ENCODE data around the gene SLC12A6. TPM values are rescaled to one million over a fixed set of nuclear protein-coding genes. Genes with fewer than 3 reads are reported as not detected.
"Not testable (repeated sequence)": the region's sequence is repeated elsewhere in the genome, so short reads cannot be mapped to it uniquely, and the experiment has no call there.

Gene SLC12A6
- 16.6 and 17.0 TPM in 2 replicates for total RNA-seq

GRCh38 chr15:34337557-34338306 is at the start of gene SLC12A6:
Gene SLC12A6 (minus strand): TSS chr15:34337781. CDS start chr15:34336680, 1,101 bp downstream.
- peak within 1 kb of the TSS; percentile 95 for H3K27ac Mint-ChIP-seq
- DNase-seq (ENCODE audit: low spot score), result peak; percentile 88
- H3K27me3 Mint-ChIP-seq (ENCODE audit: low read depth), result no peaks in the 10 kb centered on the region
- no peaks in the 10 kb centered on the region for H3K9me3 Mint-ChIP-seq
- peak within 1 kb of the TSS; percentile 98 for H3K4me3 Mint-ChIP-seq (ENCODE audit: low read depth)
- peaks cover 56% of the 10 kb centered on the region for H3K4me1 Mint-ChIP-seq (ENCODE audit: low read depth)
- intact Hi-C loops (cut with micrococcal nuclease), result loop anchor here (10.0 kb wide), 1 partner anchor 247 kb away; the partner anchor contains the start of gene GOLGA8B
- H3K36me3 Mint-ChIP-seq (ENCODE audit: low read depth), result peaks cover 34% of the 10 kb centered on the region

GRCh38 chr15:34381829-34382521 is 44.4 kb upstream of the SLC12A6 start:
- H3K4me1 Mint-ChIP-seq (ENCODE audit: low read depth); DNase-seq (ENCODE audit: low spot score); H3K36me3 Mint-ChIP-seq (ENCODE audit: low read depth); intact Hi-C loops (cut with micrococcal nuclease); H3K27me3 Mint-ChIP-seq (ENCODE audit: low read depth); H3K27ac Mint-ChIP-seq; H3K4me3 Mint-ChIP-seq (ENCODE audit: low read depth); H3K9me3 Mint-ChIP-seq: not testable (repeated sequence)

GRCh38 chr15:34380491-34380890 is 42.9 kb upstream of the SLC12A6 start:
- H3K27me3 Mint-ChIP-seq (ENCODE audit: low read depth); H3K36me3 Mint-ChIP-seq (ENCODE audit: low read depth); H3K4me3 Mint-ChIP-seq (ENCODE audit: low read depth); H3K9me3 Mint-ChIP-seq; H3K4me1 Mint-ChIP-seq (ENCODE audit: low read depth); DNase-seq (ENCODE audit: low spot score); H3K27ac Mint-ChIP-seq; intact Hi-C loops (cut with micrococcal nuclease): not testable (repeated sequence)

- intact Hi-C loops (cut with micrococcal nuclease), result no loop called here
- H3K27me3 Mint-ChIP-seq (ENCODE audit: low read depth), result no peaks in the 10 kb centered on the region
These were observed 39.3 kb upstream of the SLC12A6 start for GRCh38 chr15:34376856-34377255.

GRCh38 chr15:34375541-34375940 is 38.0 kb upstream of the SLC12A6 start:
- H3K36me3 Mint-ChIP-seq (ENCODE audit: low read depth); H3K27ac Mint-ChIP-seq; H3K4me3 Mint-ChIP-seq (ENCODE audit: low read depth); H3K4me1 Mint-ChIP-seq (ENCODE audit: low read depth); H3K9me3 Mint-ChIP-seq; DNase-seq (ENCODE audit: low spot score); intact Hi-C loops (cut with micrococcal nuclease); H3K27me3 Mint-ChIP-seq (ENCODE audit: low read depth): not testable (repeated sequence)

More at GRCh38 chr15:34376856-34377255, 39.3 kb upstream of the SLC12A6 start:
- Mint-ChIP-seq H3K36me3 (ENCODE audit: low read depth) (peaks cover 7% of the 10 kb centered on the region), H3K4me1 (ENCODE audit: low read depth) (no peaks in the 10 kb centered on the region), H3K9me3 (no peaks in the 10 kb centered on the region), H3K27ac (no peak overlapping the region), H3K4me3 (ENCODE audit: low read depth) (no peak overlapping the region)
- DNase-seq (ENCODE audit: low spot score), result no peak

- Mint-ChIP-seq H3K4me1 (ENCODE audit: low read depth) (peaks cover 4% of the 10 kb centered on the region), H3K9me3 (no peaks in the 10 kb centered on the region), H3K27ac (no peak overlapping the region), H3K27me3 (ENCODE audit: low read depth) (no peaks in the 10 kb centered on the region), H3K36me3 (ENCODE audit: low read depth) (peaks cover 3% of the 10 kb centered on the region), H3K4me3 (ENCODE audit: low read depth) (no peak overlapping the region)
- intact Hi-C loops (cut with micrococcal nuclease), result no loop called here
- no peak for DNase-seq (ENCODE audit: low spot score)
These were observed 37.2 kb upstream of the SLC12A6 start for GRCh38 chr15:34374816-34375215.

- no peak overlapping the region for H3K4me3 Mint-ChIP-seq (ENCODE audit: low read depth)
- H3K9me3 Mint-ChIP-seq, result no peaks in the 10 kb centered on the region
- H3K4me1 Mint-ChIP-seq (ENCODE audit: low read depth), result peaks cover 8% of the 10 kb centered on the region
- DNase-seq (ENCODE audit: low spot score), result no peak
- H3K36me3 Mint-ChIP-seq (ENCODE audit: low read depth), result peaks cover 3% of the 10 kb centered on the region
- intact Hi-C loops (cut with micrococcal nuclease), result no loop called here
- H3K27me3 Mint-ChIP-seq (ENCODE audit: low read depth), result no peaks in the 10 kb centered on the region
- no peak overlapping the region for H3K27ac Mint-ChIP-seq
These were observed 36.4 kb upstream of the SLC12A6 start for GRCh38 chr15:34373951-34374350.

- no peaks in the 10 kb centered on the region for H3K9me3 Mint-ChIP-seq
- H3K27me3 Mint-ChIP-seq (ENCODE audit: low read depth), result no peaks in the 10 kb centered on the region
- intact Hi-C loops (cut with micrococcal nuclease), result no loop called here
- H3K4me1 Mint-ChIP-seq (ENCODE audit: low read depth), result peaks cover 20% of the 10 kb centered on the region
- no peak for DNase-seq (ENCODE audit: low spot score)
- H3K27ac Mint-ChIP-seq, result no peak overlapping the region
- no peak overlapping the region for H3K4me3 Mint-ChIP-seq (ENCODE audit: low read depth)
- H3K36me3 Mint-ChIP-seq (ENCODE audit: low read depth), result no peaks in the 10 kb centered on the region
These were observed 33.1 kb upstream of the SLC12A6 start for GRCh38 chr15:34370643-34371042.

- H3K27ac Mint-ChIP-seq, result no peak overlapping the region
- intact Hi-C loops (cut with micrococcal nuclease), result no loop called here
- H3K4me1 Mint-ChIP-seq (ENCODE audit: low read depth), result peaks cover 25% of the 10 kb centered on the region
- no peaks in the 10 kb centered on the region for H3K9me3 Mint-ChIP-seq
- no peak overlapping the region for H3K4me3 Mint-ChIP-seq (ENCODE audit: low read depth)
- no peaks in the 10 kb centered on the region for H3K27me3 Mint-ChIP-seq (ENCODE audit: low read depth)
- no peak for DNase-seq (ENCODE audit: low spot score)
- no peaks in the 10 kb centered on the region for H3K36me3 Mint-ChIP-seq (ENCODE audit: low read depth)
These were observed 32.5 kb upstream of the SLC12A6 start for GRCh38 chr15:34370129-34370528.

GRCh38 chr15:34367101-34368081 is 29.8 kb upstream of the SLC12A6 start, which contains the start of gene LPCAT4:
Gene LPCAT4 (minus strand): TSS chr15:34367196. CDS start chr15:34367100, 96 bp downstream.
- intact Hi-C loops (cut with micrococcal nuclease), result loop anchor here (1.0 to 5.0 kb wide), 6 partner anchors 24 to 267 kb away; partner anchors contain the start of genes EMC7, GOLGA8A, NOP10 and NUTM1
- Mint-ChIP-seq H3K4me3 (ENCODE audit: low read depth) (peak within 1 kb of the TSS; percentile 98), H3K27me3 (ENCODE audit: low read depth) (no peaks in the 10 kb centered on the region), H3K36me3 (ENCODE audit: low read depth) (peaks cover 14% of the 10 kb centered on the region), H3K9me3 (no peaks in the 10 kb centered on the region), H3K4me1 (ENCODE audit: low read depth) (peaks cover 26% of the 10 kb centered on the region), H3K27ac (peak within 1 kb of the TSS; percentile 97)
- DNase-seq (ENCODE audit: low spot score), result peak; percentile 88

GRCh38 chr15:34366271-34367065 is 28.9 kb upstream of the SLC12A6 start:
- DNase-seq (ENCODE audit: low spot score), result peak; percentile 48
- peaks cover 23% of the 10 kb centered on the region for H3K36me3 Mint-ChIP-seq (ENCODE audit: low read depth)
- peaks cover 26% of the 10 kb centered on the region for H3K4me1 Mint-ChIP-seq (ENCODE audit: low read depth)
- intact Hi-C loops (cut with micrococcal nuclease), result loop anchor here (1.0 to 5.0 kb wide), 6 partner anchors 23 to 266 kb away; partner anchors contain the start of genes EMC7, GOLGA8A, NOP10 and NUTM1
- H3K27me3 Mint-ChIP-seq (ENCODE audit: low read depth), result no peaks in the 10 kb centered on the region
- no peaks in the 10 kb centered on the region for H3K9me3 Mint-ChIP-seq
- peak overlapping the region; percentile 98 for H3K4me3 Mint-ChIP-seq (ENCODE audit: low read depth)
- H3K27ac Mint-ChIP-seq, result peak overlapping the region; percentile 90

All from activated T-helper 2 cell treated with anti-CD3 and anti-CD28 coated beads, Interferon-gamma antibody, Interleukin-2, Interleukin-4, amounts not matched to agents 10 μg/mL and 5 μg/mL and 100 μg/mL, durations not matched to agents 14 hours and 24 hours and 36 hours (primary cell).